ENCODE measurements around the gene MYOD1. TPM values are rescaled to one million over a fixed set of nuclear protein-coding genes. Genes with fewer than 3 reads are reported as not detected.
A peak's percentile ranks its signal among the peaks of the same experiment; 100 is the strongest.

MYOD1 gene
- total RNA-seq, 1 donor from 2014 or later, result 398 TPM

DNA sequence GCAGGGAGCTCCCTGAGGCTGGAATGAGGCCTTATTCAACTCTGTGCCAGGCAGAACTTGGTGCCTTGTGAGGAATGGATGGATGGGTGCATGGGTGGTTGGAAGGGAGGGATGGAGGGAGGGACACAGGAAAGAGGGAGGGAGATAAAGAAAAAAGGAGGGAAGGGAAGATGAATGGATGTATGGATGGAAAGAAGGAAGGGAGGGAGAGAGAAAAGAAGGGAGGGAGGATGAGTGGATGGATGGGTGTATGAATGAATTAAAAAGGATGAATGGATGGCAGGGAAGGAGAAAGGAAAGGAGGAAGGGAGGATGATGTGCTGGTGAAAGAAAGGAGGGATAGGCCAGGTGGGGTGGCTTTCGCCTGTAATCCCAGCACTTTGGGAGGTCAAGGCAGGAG is 49.8 kb downstream of the MYOD1 start:
- DNase-seq (ENCODE audit: low read depth), result no peak

- peak; percentile 13 for DNase-seq (ENCODE audit: low read depth)
Observed at GRCh38 chr11:17770048-17770652, 50.8 kb downstream of the MYOD1 start.

- DNase-seq (ENCODE audit: low read depth), result no peak
Observed at GRCh38 chr11:17770917-17771316, 51.5 kb downstream of the MYOD1 start.

DNA sequence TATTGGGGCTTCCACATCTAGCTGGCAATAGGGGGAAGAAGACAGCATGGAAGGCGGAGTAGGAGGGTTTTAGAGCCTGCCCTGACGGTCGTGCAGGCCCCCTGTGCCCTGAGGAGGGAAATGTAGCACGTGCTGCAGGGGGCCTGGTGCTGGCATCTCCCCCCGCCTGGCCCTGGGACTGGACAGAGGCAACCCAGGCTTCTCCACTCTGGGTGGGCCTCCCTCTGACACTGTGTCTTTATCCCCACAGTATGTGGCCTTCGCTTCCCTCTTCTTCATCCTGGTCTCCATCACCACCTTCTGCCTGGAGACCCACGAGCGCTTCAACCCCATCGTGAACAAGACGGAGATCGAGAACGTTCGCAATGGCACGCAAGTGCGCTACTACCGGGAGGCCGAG is 52.0 kb downstream of the MYOD1 start:
- DNase-seq (ENCODE audit: low read depth), result no peak

Other genes starting within 250 kb of the MYOD1 start
- not detected in 2 replicates for gene ABCC8, start 242.7 kb upstream of the MYOD1 start, total RNA-seq
- gene USH1C, start 175.2 kb upstream of the MYOD1 start, total RNA-seq, result not detected in 2 replicates
- 0.08 and 0.10 TPM in 2 replicates for gene OTOG, start 172.3 kb upstream of the MYOD1 start, total RNA-seq
- gene KCNC1, start 15.2 kb downstream of the MYOD1 start, total RNA-seq, result 0.27 and 0.57 TPM in 2 replicates